HCT116 (cell line): ENCODE results near the gene CNNM4. TPM values are rescaled to one million over a fixed set of nuclear protein-coding genes. Genes with fewer than 3 reads are reported as not detected.

Source experiments
- ATAC-seq: fragments of 200-7000 bp; cut with Tn5 transposase; 2 replicates; pipeline ENCODE4 v1.9.1; 2020; ENCODE audit warnings: mild to moderate bottlenecking, moderate library complexity
- BruUV-seq: library from RNA; stranded (reverse); fragments of 400-500 nt; replicated peaks from 2 replicates; lab custom pipeline; 2021; lab: Mats Ljungman, UMichigan
- CTCF ChIA-PET: fragments of 300-600 bp; sonication (Branson Sonifier 250); formaldehyde crosslinking; loops from one replicate; lab custom pipeline; 2021; ENCODE audit warnings: antibody characterized with exemption; lab: Charles Lee
- POLR2A ChIA-PET: fragments of 300-600, 350-600 bp; sonication (Branson Sonifier 250); formaldehyde crosslinking; loops from one replicate; lab custom pipeline; 2021; ENCODE audit warnings: antibody characterized with exemption; lab: Charles Lee
- RAD21 ChIA-PET, 2 experiments: fragments of 300-600 bp; sonication (Branson Sonifier 250); formaldehyde crosslinking; loops; one replicate each; lab custom pipeline; 2023; ENCODE audit warnings: low total read pairs in 2 of 2; ENCODE audit not compliant: uncharacterized antibody in 2 of 2, unreplicated experiment in 2 of 2, low non-redundant PET in 1 of 2; lab: Charles Lee
- DNase-seq: peaks from one replicate; pipeline ENCODE4 v3.0.0-alpha.2; 2010; ENCODE audit warnings: low read depth, low spot score
- H2AFZ ChIP-seq: fragments of 200-600 bp; shearing (Covaris generic), sonication (generic); 2 replicates; pipeline ENCODE4 v1.6.1; 2017; ENCODE audit warnings: low read depth, mixed run types, mixed read lengths, antibody characterized with exemption, low read length; ENCODE audit not compliant: poor library complexity, severe bottlenecking
- H3K27ac ChIP-seq: 2 replicates; pipeline ENCODE4 v1.5.1; 2012; ENCODE audit warnings: low read depth, low read length
- H3K27me3 ChIP-seq: fragments of 200-600 bp; sonication (generic); 2 replicates; pipeline ENCODE4 v1.6.1; 2016; ENCODE audit warnings: mixed run types, low read length, mixed read lengths; ENCODE audit not compliant: insufficient read depth
- H3K36me3 ChIP-seq, 2 experiments: fragments of 200-500 bp in 1 of 2; fragments of 200-600 bp in 1 of 2; sonication (Bioruptor generic) in 1 of 2; sonication (generic) in 1 of 2; 2 replicates each; pipeline versions ENCODE4 v1.5.1 to v1.6.1; 2014 to 2016; ENCODE audit warnings: low read length in 2 of 2, inconsistent platforms in 1 of 2, mixed read lengths in 1 of 2, mixed run types in 1 of 2; ENCODE audit not compliant: insufficient read depth in 2 of 2, control insufficient read depth in 1 of 2
- H3K4me1 ChIP-seq, 2 experiments: fragments of 200-600 bp in 1 of 2; sonication (generic) in 1 of 2; 2 replicates each; pipeline versions ENCODE4 v1.5.1 to v1.6.1; 2012 to 2017; ENCODE audit warnings: low read length in 2 of 2, inconsistent platforms in 1 of 2, mild to moderate bottlenecking in 1 of 2, mixed read lengths in 1 of 2, mixed run types in 1 of 2, moderate library complexity in 1 of 2; ENCODE audit not compliant: insufficient read depth in 2 of 2, control insufficient read depth in 1 of 2
- H3K4me2 ChIP-seq: fragments of 200-600 bp; sonication (generic); 2 replicates; pipeline ENCODE4 v1.6.1; 2017; ENCODE audit warnings: mixed run types, low read length, mixed read lengths
- H3K4me3 ChIP-seq, 2 experiments: fragments of 200-600 bp in 1 of 2; sonication (generic) in 1 of 2; replicated peaks in 1 of 2; 2 replicates each; pipeline ENCODE4 v1.5.1; 2011 to 2016; ENCODE audit warnings: low read length in 2 of 2, control low read depth in 1 of 2, low read depth in 1 of 2, mild to moderate bottlenecking in 1 of 2, mixed read lengths in 1 of 2, mixed run types in 1 of 2
- H3K79me2 ChIP-seq: fragments of 200-600 bp; sonication (generic); 2 replicates; pipeline ENCODE4 v1.6.1; 2017; ENCODE audit warnings: mild to moderate bottlenecking, mixed run types, low read length, moderate library complexity, mixed read lengths; ENCODE audit not compliant: insufficient read depth
- H3K9ac ChIP-seq: fragments of 200-600 bp; sonication (generic); 2 replicates; pipeline ENCODE4 v1.6.1; 2016; ENCODE audit warnings: low read length, mixed read lengths
- H3K9me2 ChIP-seq: fragments of 200-600 bp; sonication (generic), shearing (Covaris generic); 2 replicates; pipeline ENCODE4 v1.6.1; 2017; ENCODE audit warnings: mixed run types, mild to moderate bottlenecking, moderate library complexity; ENCODE audit not compliant: insufficient read depth
- H3K9me3 ChIP-seq, 2 experiments: fragments of 200-500 bp in 1 of 2; fragments of 200-600 bp in 1 of 2; sonication (Bioruptor generic) in 1 of 2; sonication (generic) in 1 of 2; 2 replicates each; pipeline ENCODE4 v1.6.1; 2014 to 2017; ENCODE audit warnings: low read length in 2 of 2, mixed read lengths in 2 of 2, inconsistent platforms in 1 of 2, low read depth in 1 of 2, mild to moderate bottlenecking in 1 of 2, mixed run types in 1 of 2, moderate library complexity in 1 of 2; ENCODE audit not compliant: control insufficient read depth in 1 of 2, insufficient read depth in 1 of 2
- H4K20me1 ChIP-seq: fragments of 200-600 bp; sonication (generic), shearing (Covaris generic); 2 replicates; pipeline ENCODE4 v1.6.1; 2017; ENCODE audit warnings: mixed run types, mild to moderate bottlenecking, moderate library complexity; ENCODE audit not compliant: insufficient read depth
- CEBPB ChIP-seq: IDR thresholded peaks from 2 replicates; pipeline ENCODE4 v1.6.1; 2012; ENCODE audit warnings: low read depth
- ELF1 ChIP-seq: IDR thresholded peaks from 2 replicates; pipeline ENCODE4 v1.6.1; 2012; ENCODE audit warnings: low read depth, borderline replicate concordance
- EZH2phosphoT487 ChIP-seq: fragments of 200-600 bp; IDR thresholded peaks from 2 replicates; pipeline ENCODE4 v1.6.1; 2018; ENCODE audit warnings: antibody characterized with exemption, borderline replicate concordance
- JUND ChIP-seq: IDR thresholded peaks from 2 replicates; pipeline ENCODE4 v1.6.1; 2012
- POLR2A ChIP-seq: IDR thresholded peaks from 2 replicates; pipeline ENCODE4 v1.7.0; 2011; ENCODE audit warnings: borderline replicate concordance; ENCODE audit not compliant: insufficient read depth, insufficient read length; ENCODE audit errors: extremely low read depth
- RAD21 ChIP-seq: IDR thresholded peaks from 2 replicates; pipeline ENCODE4 v1.6.1; 2012; ENCODE audit warnings: low read depth, mild to moderate bottlenecking
- SRF ChIP-seq: IDR thresholded peaks from 2 replicates; pipeline ENCODE4 v1.6.1; 2012; ENCODE audit warnings: low read depth
- TCF7L2 ChIP-seq: IDR thresholded peaks from 2 replicates; pipeline ENCODE4 v1.7.0; 2011; ENCODE audit warnings: borderline replicate concordance, inconsistent platforms; ENCODE audit not compliant: insufficient read depth, insufficient read length; ENCODE audit errors: extremely low read depth
- YY1 ChIP-seq: IDR thresholded peaks from 2 replicates; pipeline ENCODE4 v1.6.1; 2011; ENCODE audit warnings: low read length, low read depth, moderate library complexity, mild to moderate bottlenecking; ENCODE audit not compliant: insufficient replicate concordance; ENCODE audit errors: extremely low read depth
- ZNF274 ChIP-seq: fragments of 200-500 bp; sonication (Bioruptor generic); IDR thresholded peaks from 2 replicates; pipeline ENCODE4 v1.6.1; 2014; ENCODE audit warnings: mild to moderate bottlenecking, low read depth, low read length, inconsistent platforms
- intact Hi-C: fragments of 100-400 bp; cut with micrococcal nuclease; formaldehyde crosslinking; loops from 2 replicates; pipeline ENCODE4 v1.10.0; 2022
- total RNA-seq: library from RNA; stranded (reverse); gene quantifications from one replicate; pipeline ENCODE4 v1.2.1, GENCODE V29; 2021; ENCODE audit not compliant: unreplicated experiment

Gene CNNM4
- total RNA-seq, 1 experiment from 2014 or later, result 7.9 TPM

DNA sequence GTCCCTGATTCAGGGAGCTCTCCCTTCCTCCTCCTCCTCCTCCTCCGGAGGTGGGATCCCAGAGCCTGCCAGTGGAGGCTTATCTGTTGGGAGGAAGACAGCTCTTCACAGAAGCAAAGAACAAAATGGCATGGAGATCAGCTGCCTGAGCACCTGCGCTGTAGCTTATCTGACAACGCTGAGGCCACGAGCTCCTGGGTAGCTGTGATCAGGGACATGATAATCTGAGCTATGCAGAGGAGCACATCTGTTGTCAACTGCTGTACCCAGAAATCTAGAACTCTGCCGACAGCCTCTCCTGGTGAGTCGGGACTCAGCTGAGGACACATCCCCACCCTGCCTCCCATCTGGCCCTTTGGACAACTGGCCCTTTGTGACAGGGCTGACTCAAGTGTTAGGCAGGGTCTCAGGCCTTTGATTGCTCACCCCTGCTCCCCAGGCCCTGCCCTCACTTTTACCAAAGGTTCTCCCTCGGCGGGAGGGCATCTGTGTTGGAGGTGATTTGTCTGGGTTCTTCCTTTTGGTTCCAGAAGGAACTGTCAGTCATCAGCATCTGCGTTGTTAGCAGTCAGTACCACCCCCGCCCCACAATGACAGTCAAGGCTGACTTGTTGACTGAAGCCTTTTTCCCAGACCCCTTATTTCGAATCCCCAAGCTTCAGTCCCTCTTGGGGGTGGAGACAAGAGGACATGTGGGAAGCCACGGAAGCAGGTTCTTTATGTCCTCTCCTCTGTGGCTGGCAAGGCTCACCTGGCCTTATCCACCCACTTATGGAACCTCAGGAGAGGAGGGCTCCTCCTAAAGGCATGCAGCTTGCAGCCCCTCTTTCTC, 49.5 kb downstream of the CNNM4 start (continued):
- TF ChIP-seq EZH2phosphoT487 (no peak), ELF1 (no peak), TCF7L2 (no peak), JUND (no peak), ZNF274 (no peak)

DNA sequence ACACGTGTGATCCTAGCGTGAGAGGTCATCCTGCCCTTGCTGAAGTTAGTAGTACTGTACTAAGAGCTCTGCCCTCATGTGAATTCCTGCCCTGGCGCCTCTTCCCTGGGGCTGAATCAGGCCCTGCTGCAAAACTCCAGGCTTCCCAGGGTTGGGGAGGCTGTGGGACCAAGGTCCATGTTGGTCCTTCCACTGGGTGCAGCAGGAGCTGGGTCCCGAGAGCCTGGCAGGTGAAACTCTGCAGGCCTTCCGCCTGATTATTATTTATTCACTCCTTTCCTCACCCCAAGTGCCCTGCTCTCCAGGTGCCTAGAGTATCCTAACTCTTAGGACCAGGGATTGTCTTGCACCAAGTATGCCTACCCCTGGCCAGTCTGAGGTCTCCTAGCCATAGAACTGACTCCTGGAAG, 50.1 kb downstream of the CNNM4 start:
- Histone ChIP-seq H3K4me1 (peaks cover 2 to 9% of the 10 kb centered on the region in 2 experiments; a peak in 1 of 4 replicates), H3K27me3 (no peaks in the 10 kb centered on the region), H4K20me1 (no peaks in the 10 kb centered on the region), H3K27ac (no peak overlapping the region), H3K9me2 (no peaks in the 10 kb centered on the region), H3K9ac (no peak overlapping the region), H3K4me2 (no peak overlapping the region), H3K4me3 (no peak overlapping the region), H2AFZ (no peak overlapping the region), H3K9me3 (no peaks in the 10 kb centered on the region), H3K79me2 (no peaks in the 10 kb centered on the region), H3K36me3 (no peaks in the 10 kb centered on the region; a peak in 1 of 4 replicates)
- intact Hi-C loops, result no loop called here
- ChIA-PET CTCF (no interaction called here), POLR2A (interaction anchor here (0.6 kb wide), 1 partner anchor 62 kb away, joined by 4 read pairs; no protein-coding TSS in a partner anchor), RAD21 (no interaction called here)
- DNase-seq (no peak), ATAC-seq (no peak)
- BruUV-seq, result no TSS peak
- TF ChIP-seq YY1, result no peak

DNA sequence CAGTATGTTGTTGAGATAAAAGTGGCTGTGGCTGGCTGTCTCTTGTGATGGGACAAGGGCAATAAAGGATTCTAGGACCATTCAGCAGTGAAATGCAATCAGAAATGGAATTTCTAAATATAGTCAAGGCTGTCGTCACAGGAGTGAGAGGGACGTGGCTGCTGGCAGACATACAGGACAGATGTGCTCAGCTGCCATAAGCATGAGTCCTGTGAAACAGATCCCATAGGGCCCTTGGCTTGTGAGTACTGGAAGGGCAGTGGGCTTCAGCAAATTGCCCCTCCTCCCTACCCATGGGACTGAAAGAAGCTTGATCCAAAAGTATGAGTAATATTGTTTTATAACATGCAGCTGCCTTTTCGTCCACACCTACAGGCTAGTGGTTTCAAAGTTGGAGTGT, 51.2 kb downstream of the CNNM4 start:
- H3K9me2 ChIP-seq, result no peaks in the 10 kb centered on the region
- no peak overlapping the region for H3K27ac ChIP-seq
- no peak overlapping the region for H3K9ac ChIP-seq
- TF ChIP-seq SRF (no peak), CEBPB (no peak), RAD21 (no peak), POLR2A (no peak)
- RAD21 ChIA-PET, result no interaction called here
- no peaks in the 10 kb centered on the region for H3K9me3 ChIP-seq
- CTCF ChIA-PET, result no interaction called here
- no peak overlapping the region for H2AFZ ChIP-seq
- H3K36me3 ChIP-seq, result no peaks in the 10 kb centered on the region; a peak in 1 of 4 replicates
- ATAC-seq, result no peak
- POLR2A ChIA-PET, result no interaction called here
- BruUV-seq, result no TSS peak
- H3K4me1 ChIP-seq, result peaks cover 2 to 9% of the 10 kb centered on the region in 2 experiments; a peak in 1 of 4 replicates
- H3K4me3 ChIP-seq, result no peak overlapping the region
- no peak for DNase-seq
- no peaks in the 10 kb centered on the region for H3K27me3 ChIP-seq
- intact Hi-C loops, result no loop called here
- no peak overlapping the region for H3K4me2 ChIP-seq
- no peaks in the 10 kb centered on the region for H4K20me1 ChIP-seq
- H3K79me2 ChIP-seq, result no peaks in the 10 kb centered on the region
